Stimulated activated naive B cell treated with anti-CD40 and anti-IgM and Interleukin-4, amounts not matched to agents 10 μg/mL and 1 μg/mL and 100 μg/mL, for 72 hours (primary cell): ENCODE measurements around the gene DTNA.
A peak's percentile ranks its signal among the peaks of the same experiment; 100 is the strongest.

Source experiments
- ATAC-seq, 2 donors: fragments of 150-1000 bp; cut with Tn5 transposase; replicated peaks; 2 replicates each; pipeline ENCODE4 v1.10.0; 2021; ENCODE audit warnings: moderate library complexity in 1 of 2
- DNase-seq: peaks from one replicate; pipeline ENCODE4 v3.0.0; 2021
- H3K27ac Mint-ChIP-seq: one replicate; pipeline ENCODE4 v1.8.0; 2022; ENCODE audit warnings: mild to moderate bottlenecking, mixed read lengths
- H3K27me3 Mint-ChIP-seq, 2 donors: one replicate each; pipeline ENCODE4 v1.8.0; 2022; ENCODE audit warnings: mixed read lengths in 2 of 2
- H3K36me3 Mint-ChIP-seq, 2 donors: one replicate each; pipeline ENCODE4 v1.8.0; 2022; ENCODE audit warnings: mixed read lengths in 2 of 2, mild to moderate bottlenecking in 1 of 2
- H3K4me1 Mint-ChIP-seq, 2 donors: one replicate each; pipeline ENCODE4 v1.8.0; 2022; ENCODE audit warnings: mixed read lengths in 2 of 2, mild to moderate bottlenecking in 1 of 2
- H3K4me3 Mint-ChIP-seq, 2 donors: one replicate each; pipeline ENCODE4 v1.8.0; 2022; ENCODE audit warnings: mild to moderate bottlenecking in 2 of 2, mixed read lengths in 2 of 2, moderate library complexity in 1 of 2
- H3K9me3 Mint-ChIP-seq, 2 donors: one replicate each; pipeline ENCODE4 v1.8.0; 2022; ENCODE audit warnings: mixed read lengths in 2 of 2, mild to moderate bottlenecking in 1 of 2

Gene DTNA

GRCh38 chr18:34799291-34799690 lies 89.2 kb downstream of the DTNA start:
- no peak for ATAC-seq
- no peak for DNase-seq
- Mint-ChIP-seq H3K36me3 (no peaks in the 10 kb centered on the region), H3K27me3 (peaks cover 6 to 10% of the 10 kb centered on the region in 2 donors), H3K4me3 (no peak overlapping the region), H3K27ac (no peak overlapping the region), H3K4me1 (no peaks in the 10 kb centered on the region), H3K9me3 (no peaks in the 10 kb centered on the region)

GRCh38 chr18:34800381-34800780 lies 90.3 kb downstream of the DTNA start:
- no peak for ATAC-seq
- Mint-ChIP-seq H3K9me3 (no peaks in the 10 kb centered on the region), H3K27me3 (peaks cover 8 to 10% of the 10 kb centered on the region in 2 donors), H3K36me3 (no peaks in the 10 kb centered on the region), H3K27ac (no peak overlapping the region), H3K4me1 (no peaks in the 10 kb centered on the region), H3K4me3 (no peak overlapping the region)
- DNase-seq: no peak

GRCh38 chr18:34801774-34802173 lies 91.7 kb downstream of the DTNA start:
- ATAC-seq (no peak), DNase-seq (no peak)
- no peaks in the 10 kb centered on the region for H3K4me1 Mint-ChIP-seq
- no peak overlapping the region for H3K4me3 Mint-ChIP-seq
- peaks cover 8 to 10% of the 10 kb centered on the region in 2 donors for H3K27me3 Mint-ChIP-seq
- H3K36me3 Mint-ChIP-seq: no peaks in the 10 kb centered on the region
- no peak overlapping the region for H3K27ac Mint-ChIP-seq
- H3K9me3 Mint-ChIP-seq: no peaks in the 10 kb centered on the region

GRCh38 chr18:34802959-34803358 lies 92.9 kb downstream of the DTNA start:
- Mint-ChIP-seq H3K9me3 (no peaks in the 10 kb centered on the region), H3K4me1 (no peaks in the 10 kb centered on the region), H3K36me3 (no peaks in the 10 kb centered on the region), H3K27ac (no peak overlapping the region), H3K27me3 (peaks cover 6 to 8% of the 10 kb centered on the region in 2 donors), H3K4me3 (no peak overlapping the region)
- no peak for ATAC-seq
- no peak for DNase-seq

- Mint-ChIP-seq H3K4me1 (no peaks in the 10 kb centered on the region), H3K9me3 (no peaks in the 10 kb centered on the region), H3K4me3 (no peak overlapping the region), H3K27ac (no peak overlapping the region), H3K36me3 (no peaks in the 10 kb centered on the region), H3K27me3 (peaks cover 6 to 8% of the 10 kb centered on the region in 2 donors)
- ATAC-seq (no peak), DNase-seq (no peak)
Measured at GRCh38 chr18:34803877-34804400, 93.8 kb downstream of the DTNA start.

GRCh38 chr18:34805103-34805877 lies 95.2 kb downstream of the DTNA start:
- Mint-ChIP-seq H3K36me3 (no peaks in the 10 kb centered on the region), H3K4me3 (no peak overlapping the region), H3K27me3 (peaks cover 8 to 9% of the 10 kb centered on the region in 2 donors), H3K27ac (no peak overlapping the region), H3K4me1 (no peaks in the 10 kb centered on the region), H3K9me3 (no peaks in the 10 kb centered on the region)
- no peak for ATAC-seq
- DNase-seq: no peak

- no peak for ATAC-seq
- no peak overlapping the region for H3K4me3 Mint-ChIP-seq
- H3K27me3 Mint-ChIP-seq: peaks cover 8 to 10% of the 10 kb centered on the region in 2 donors
- no peaks in the 10 kb centered on the region for H3K36me3 Mint-ChIP-seq
- H3K9me3 Mint-ChIP-seq: no peaks in the 10 kb centered on the region
- DNase-seq: no peak
- no peaks in the 10 kb centered on the region for H3K4me1 Mint-ChIP-seq
- H3K27ac Mint-ChIP-seq: no peak overlapping the region
Measured at GRCh38 chr18:34805878-34806351, 95.8 kb downstream of the DTNA start.

GRCh38 chr18:34806527-34806926 lies 96.4 kb downstream of the DTNA start:
- Mint-ChIP-seq H3K27ac (no peak overlapping the region), H3K36me3 (no peaks in the 10 kb centered on the region), H3K9me3 (no peaks in the 10 kb centered on the region), H3K4me3 (no peak overlapping the region), H3K4me1 (no peaks in the 10 kb centered on the region), H3K27me3 (peaks cover 8 to 10% of the 10 kb centered on the region in 2 donors)
- ATAC-seq (no peak), DNase-seq (no peak)

GRCh38 chr18:34807106-34807796 lies 97.2 kb downstream of the DTNA start:
- no peaks in the 10 kb centered on the region for H3K36me3 Mint-ChIP-seq
- H3K27me3 Mint-ChIP-seq: peaks cover 8 to 10% of the 10 kb centered on the region in 2 donors
- no peak for ATAC-seq
- no peak overlapping the region for H3K27ac Mint-ChIP-seq
- H3K4me3 Mint-ChIP-seq: no peak overlapping the region
- H3K4me1 Mint-ChIP-seq: no peaks in the 10 kb centered on the region
- no peak for DNase-seq
- H3K9me3 Mint-ChIP-seq: no peaks in the 10 kb centered on the region

GRCh38 chr18:34808389-34808788 lies 98.3 kb downstream of the DTNA start:
- DNase-seq (no peak), ATAC-seq (peak in 1 of 2 donors; percentile 7)
- Mint-ChIP-seq H3K4me3 (no peak overlapping the region), H3K27ac (no peak overlapping the region), H3K36me3 (no peaks in the 10 kb centered on the region), H3K4me1 (no peaks in the 10 kb centered on the region), H3K27me3 (peaks cover 8 to 10% of the 10 kb centered on the region in 2 donors), H3K9me3 (no peaks in the 10 kb centered on the region)

GRCh38 chr18:34809451-34810072 lies 99.5 kb downstream of the DTNA start:
- Mint-ChIP-seq H3K27me3 (peaks cover 0 to 4% of the 10 kb centered on the region in 2 donors), H3K36me3 (no peaks in the 10 kb centered on the region), H3K4me1 (no peaks in the 10 kb centered on the region), H3K4me3 (no peak overlapping the region), H3K9me3 (no peaks in the 10 kb centered on the region), H3K27ac (no peak overlapping the region)
- ATAC-seq (no peak), DNase-seq (no peak)

GRCh38 chr18:34816183-34816582 lies 106.1 kb downstream of the DTNA start:
- ATAC-seq (no peak), DNase-seq (no peak)
- no peaks in the 10 kb centered on the region for H3K4me1 Mint-ChIP-seq
- H3K9me3 Mint-ChIP-seq: no peaks in the 10 kb centered on the region
- H3K27me3 Mint-ChIP-seq: no peaks in the 10 kb centered on the region
- no peak overlapping the region for H3K4me3 Mint-ChIP-seq
- no peaks in the 10 kb centered on the region for H3K36me3 Mint-ChIP-seq
- no peak overlapping the region for H3K27ac Mint-ChIP-seq

- no peaks in the 10 kb centered on the region for H3K9me3 Mint-ChIP-seq
- no peak overlapping the region for H3K4me3 Mint-ChIP-seq
- no peaks in the 10 kb centered on the region for H3K36me3 Mint-ChIP-seq
- ATAC-seq: no peak
- H3K27me3 Mint-ChIP-seq: no peaks in the 10 kb centered on the region
- H3K27ac Mint-ChIP-seq: no peak overlapping the region
- H3K4me1 Mint-ChIP-seq: no peaks in the 10 kb centered on the region
- DNase-seq: no peak
Measured at GRCh38 chr18:34817636-34818035, 107.5 kb downstream of the DTNA start.

GRCh38 chr18:34818064-34818463 lies 108.0 kb downstream of the DTNA start:
- H3K36me3 Mint-ChIP-seq: no peaks in the 10 kb centered on the region
- H3K9me3 Mint-ChIP-seq: no peaks in the 10 kb centered on the region
- no peak overlapping the region for H3K4me3 Mint-ChIP-seq
- H3K27ac Mint-ChIP-seq: no peak overlapping the region
- DNase-seq (no peak), ATAC-seq (no peak)
- no peaks in the 10 kb centered on the region for H3K27me3 Mint-ChIP-seq
- H3K4me1 Mint-ChIP-seq: no peaks in the 10 kb centered on the region
